IMR-90 (cell line): Measurements from ENCODE around the gene DLAT.

Experiments used
- CEBPB ChIP-seq: IDR thresholded peaks from 2 replicates; pipeline ENCODE4 v1.6.1; 2012; ENCODE audit warnings: low read depth, low read length, improper control_type of control experiment
- MAFK ChIP-seq: IDR thresholded peaks from 2 replicates; pipeline ENCODE4 v1.6.1; 2012; ENCODE audit warnings: low read depth, low read length, improper control_type of control experiment
- MAZ ChIP-seq: IDR thresholded peaks from 2 replicates; pipeline ENCODE4 v1.6.1; 2012; ENCODE audit warnings: low read depth, mild to moderate bottlenecking, low read length, improper control_type of control experiment, moderate library complexity, borderline replicate concordance
- POLR2A ChIP-seq: IDR thresholded peaks from 2 replicates; pipeline ENCODE4 v1.6.1; 2012; ENCODE audit warnings: mild to moderate bottlenecking, low read depth, low read length
- RAD21 ChIP-seq: IDR thresholded peaks from 2 replicates; pipeline ENCODE4 v1.6.1; 2012; ENCODE audit warnings: low read length, improper control_type of control experiment
- SMC3 ChIP-seq: fragments of 150-350 bp; IDR thresholded peaks from 2 replicates; pipeline ENCODE4 v1.6.1; 2016; ENCODE audit warnings: low read depth, mild to moderate bottlenecking, antibody characterized with exemption, low read length, moderate library complexity
- TF ChIP-seq, protein P1 (sequence below): conservative IDR thresholded peaks from 2 replicates; pipeline ENCODE4 v1.5.1; 2012; ENCODE audit warnings: mild to moderate bottlenecking, low read depth, low read length, improper control_type of control experiment
- TF ChIP-seq, protein P2 (sequence below): fragments of 150-350 bp; IDR thresholded peaks from 2 replicates; pipeline ENCODE4 v1.6.1; 2017; ENCODE audit warnings: mild to moderate bottlenecking, antibody characterized with exemption, low read length, low read depth

DNA sequence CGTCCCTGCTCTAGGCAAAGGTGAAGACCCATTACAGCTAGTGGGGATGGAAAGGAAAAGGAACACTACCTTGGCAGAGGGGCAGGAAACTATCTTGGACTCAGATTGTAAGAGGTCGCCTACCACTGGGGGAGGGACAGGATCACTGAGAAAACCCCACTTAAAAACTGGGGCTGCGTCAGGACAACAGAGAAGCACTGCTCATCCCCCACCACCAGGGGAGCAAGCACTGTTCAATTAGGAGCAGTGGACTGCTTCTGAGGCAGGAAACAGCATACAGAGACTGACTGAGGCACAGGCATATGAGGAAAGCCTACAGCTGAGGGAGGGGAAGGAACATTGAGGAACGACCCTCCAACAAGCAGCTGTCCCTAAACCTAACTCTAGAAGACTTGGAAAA, 20.8 kb upstream of the DLAT start:
- TF ChIP-seq, protein P1, sequence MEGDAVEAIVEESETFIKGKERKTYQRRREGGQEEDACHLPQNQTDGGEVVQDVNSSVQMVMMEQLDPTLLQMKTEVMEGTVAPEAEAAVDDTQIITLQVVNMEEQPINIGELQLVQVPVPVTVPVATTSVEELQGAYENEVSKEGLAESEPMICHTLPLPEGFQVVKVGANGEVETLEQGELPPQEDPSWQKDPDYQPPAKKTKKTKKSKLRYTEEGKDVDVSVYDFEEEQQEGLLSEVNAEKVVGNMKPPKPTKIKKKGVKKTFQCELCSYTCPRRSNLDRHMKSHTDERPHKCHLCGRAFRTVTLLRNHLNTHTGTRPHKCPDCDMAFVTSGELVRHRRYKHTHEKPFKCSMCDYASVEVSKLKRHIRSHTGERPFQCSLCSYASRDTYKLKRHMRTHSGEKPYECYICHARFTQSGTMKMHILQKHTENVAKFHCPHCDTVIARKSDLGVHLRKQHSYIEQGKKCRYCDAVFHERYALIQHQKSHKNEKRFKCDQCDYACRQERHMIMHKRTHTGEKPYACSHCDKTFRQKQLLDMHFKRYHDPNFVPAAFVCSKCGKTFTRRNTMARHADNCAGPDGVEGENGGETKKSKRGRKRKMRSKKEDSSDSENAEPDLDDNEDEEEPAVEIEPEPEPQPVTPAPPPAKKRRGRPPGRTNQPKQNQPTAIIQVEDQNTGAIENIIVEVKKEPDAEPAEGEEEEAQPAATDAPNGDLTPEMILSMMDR = peak; percentile 26; the same call in 1 of the 2 replicates
- no peak for TF ChIP-seq CEBPB
- TF ChIP-seq POLR2A = no peak
- no peak for TF ChIP-seq MAZ
- TF ChIP-seq, protein P2, sequence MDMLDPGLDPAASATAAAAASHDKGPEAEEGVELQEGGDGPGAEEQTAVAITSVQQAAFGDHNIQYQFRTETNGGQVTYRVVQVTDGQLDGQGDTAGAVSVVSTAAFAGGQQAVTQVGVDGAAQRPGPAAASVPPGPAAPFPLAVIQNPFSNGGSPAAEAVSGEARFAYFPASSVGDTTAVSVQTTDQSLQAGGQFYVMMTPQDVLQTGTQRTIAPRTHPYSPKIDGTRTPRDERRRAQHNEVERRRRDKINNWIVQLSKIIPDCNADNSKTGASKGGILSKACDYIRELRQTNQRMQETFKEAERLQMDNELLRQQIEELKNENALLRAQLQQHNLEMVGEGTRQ = no peak
- 0 out of 2 replicates have a peak, but pooled peaks have one; percentile 16 for TF ChIP-seq RAD21
- no peak for TF ChIP-seq MAFK
- TF ChIP-seq SMC3 = no peak
